Caco-2 (cell line): ENCODE measurements around the gene ME3. TPM values are rescaled to one million over a fixed set of nuclear protein-coding genes. Genes with fewer than 3 reads are reported as not detected.

Experiments used
- BruUV-seq: library from RNA; stranded (reverse); fragments of 400-500 nt; replicated peaks from 2 replicates; lab custom pipeline; 2021; lab: Mats Ljungman, UMichigan
- CTCF ChIA-PET: fragments of 300-600 bp; sonication (Branson Sonifier 250); formaldehyde crosslinking; loops from one replicate; lab custom pipeline; 2022; ENCODE audit warnings: antibody characterized with exemption; lab: Charles Lee
- POLR2A ChIA-PET: fragments of 300-600 bp; sonication (Branson Sonifier 250); formaldehyde crosslinking; loops from one replicate; lab custom pipeline; 2022; ENCODE audit warnings: antibody characterized with exemption; lab: Charles Lee
- DNase-seq, 2 experiments: peaks; one replicate each; pipeline versions ENCODE4 v3.0.0 to v3.0.0-alpha.2; 2020 to 2022
- H3K27me3 ChIP-seq: replicated peaks from 2 replicates; pipeline ENCODE4 v1.6.0; 2011; ENCODE audit warnings: low read length; ENCODE audit not compliant: control insufficient read depth, insufficient read depth
- H3K36me3 ChIP-seq: 2 replicates; pipeline ENCODE4 v1.5.1; 2011; ENCODE audit warnings: low read length; ENCODE audit not compliant: control insufficient read depth, insufficient read depth
- H3K4me1 ChIP-seq: fragments of 250-450 bp; sonication (Bioruptor Pico); 2 replicates; pipeline ENCODE4 v1.5.1; 2020; ENCODE audit warnings: mild to moderate bottlenecking
- H3K4me3 ChIP-seq: 2 replicates; pipeline ENCODE4 v1.5.1; 2011; ENCODE audit warnings: low read depth, mild to moderate bottlenecking, control low read depth, low read length
- H3K9me3 ChIP-seq: fragments of 250-450 bp; sonication (Bioruptor Pico); 2 replicates; pipeline ENCODE4 v1.5.1; 2020; ENCODE audit warnings: mild to moderate bottlenecking, moderate library complexity
- H3K27ac Mint-ChIP-seq: one replicate; pipeline ENCODE4 v1.8.0; 2022; ENCODE audit warnings: mixed read lengths; ENCODE audit not compliant: unreplicated experiment
- H3K27me3 Mint-ChIP-seq: one replicate; pipeline ENCODE4 v1.8.0; 2022; ENCODE audit warnings: mixed read lengths; ENCODE audit not compliant: insufficient read depth, unreplicated experiment
- H3K36me3 Mint-ChIP-seq: one replicate; pipeline ENCODE4 v1.8.0; 2022; ENCODE audit warnings: mild to moderate bottlenecking, mixed read lengths; ENCODE audit not compliant: insufficient read depth, unreplicated experiment
- H3K4me1 Mint-ChIP-seq: one replicate; pipeline ENCODE4 v1.8.0; 2022; ENCODE audit warnings: low read depth, mixed read lengths; ENCODE audit not compliant: unreplicated experiment
- H3K4me3 Mint-ChIP-seq: one replicate; pipeline ENCODE4 v1.8.0; 2022; ENCODE audit warnings: mild to moderate bottlenecking, moderate library complexity, mixed read lengths; ENCODE audit not compliant: unreplicated experiment
- H3K9me3 Mint-ChIP-seq: one replicate; pipeline ENCODE4 v1.8.0; 2022; ENCODE audit warnings: mixed read lengths; ENCODE audit not compliant: unreplicated experiment
- CTCF ChIP-seq, 2 experiments: fragments of 200-600 bp in 1 of 2; IDR thresholded peaks; 1 replicate in 1 of 2; 2 replicates in 1 of 2; pipeline versions ENCODE4 v1.5.1 to v1.8.0; 2011 to 2022; ENCODE audit warnings: antibody characterized with exemption in 1 of 2, control low read depth in 1 of 2, inconsistent platforms in 1 of 2, low read depth in 1 of 2, low read length in 1 of 2, mild to moderate bottlenecking in 1 of 2, moderate library complexity in 1 of 2; ENCODE audit not compliant: insufficient read depth in 1 of 2, severe bottlenecking in 1 of 2, unreplicated experiment in 1 of 2
- intact Hi-C: fragments of 100-400 bp; cut with micrococcal nuclease; formaldehyde crosslinking; loops from one replicate; pipeline ENCODE4 v1.10.0; 2022; ENCODE audit not compliant: unreplicated experiment
- total RNA-seq: library from RNA; stranded (reverse); gene quantifications from 2 replicates; pipeline ENCODE4 v1.2.3, GENCODE V29; 2022

ME3 gene
- total RNA-seq, 1 experiment from 2014 or later: 32.8 TPM

- peaks cover 6% of the 10 kb centered on the region for H3K4me1 Mint-ChIP-seq
- intact Hi-C loops: loop anchor here (10.0 kb wide), 1 partner anchor 495 kb away; no protein-coding TSS in a partner anchor
- BruUV-seq: no TSS peak
Measured at GRCh38 chr11:86510097-86510496, 162.3 kb downstream of the ME3 start.

GRCh38 chr11:86509588-86509974 lies 162.8 kb downstream of the ME3 start:
- Mint-ChIP-seq H3K9me3 (no peaks in the 10 kb centered on the region), H3K27ac (no peak overlapping the region), H3K4me1 (peaks cover 6% of the 10 kb centered on the region), H3K27me3 (no peaks in the 10 kb centered on the region), H3K4me3 (no peak overlapping the region), H3K36me3 (no peaks in the 10 kb centered on the region)
- Histone ChIP-seq H3K27me3 (no peaks in the 10 kb centered on the region), H3K9me3 (peaks cover 20% of the 10 kb centered on the region), H3K4me3 (no peak overlapping the region), H3K36me3 (no peaks in the 10 kb centered on the region), H3K4me1 (peaks cover 79% of the 10 kb centered on the region)
- POLR2A ChIA-PET: interaction anchor here (0.6 kb wide), 1 partner anchor 63 kb away, joined by 5 read pairs; no protein-coding TSS in a partner anchor
- intact Hi-C loops: loop anchor here (1.0 kb wide), 1 partner anchor 9 kb away; no protein-coding TSS in a partner anchor
- no TSS peak for BruUV-seq
- CTCF ChIA-PET: interaction anchor here (0.6 kb wide), 1 partner anchor 70 kb away, joined by 3 read pairs; no protein-coding TSS in a partner anchor
- no peak for TF ChIP-seq CTCF (IDR thresholded peaks at IDR 0.05; ENCODE audit: insufficient read depth in 1 of 2, low read depth in 1 of 2, low read length in 1 of 2, severe bottlenecking in 1 of 2, unreplicated experiment in 1 of 2)
- no peak for DNase-seq

More at GRCh38 chr11:86510097-86510496, 162.3 kb downstream of the ME3 start:
- Histone ChIP-seq H3K4me3 (no peak overlapping the region), H3K9me3 (peaks cover 20% of the 10 kb centered on the region), H3K4me1 (peaks cover 85% of the 10 kb centered on the region), H3K27me3 (no peaks in the 10 kb centered on the region), H3K36me3 (no peaks in the 10 kb centered on the region)
- Mint-ChIP-seq H3K27me3 (no peaks in the 10 kb centered on the region), H3K9me3 (no peaks in the 10 kb centered on the region), H3K36me3 (no peaks in the 10 kb centered on the region), H3K4me3 (no peak overlapping the region), H3K27ac (no peak overlapping the region)
- no peak for DNase-seq
- TF ChIP-seq CTCF (IDR thresholded peaks at IDR 0.05; ENCODE audit: insufficient read depth in 1 of 2, low read depth in 1 of 2, low read length in 1 of 2, severe bottlenecking in 1 of 2, unreplicated experiment in 1 of 2): no peak
- POLR2A ChIA-PET: interaction anchor here (0.6 kb wide), 1 partner anchor 63 kb away, joined by 5 read pairs; no protein-coding TSS in a partner anchor
- CTCF ChIA-PET: interaction anchor here (0.6 kb wide), 1 partner anchor 69 kb away, joined by 3 read pairs; no protein-coding TSS in a partner anchor

GRCh38 chr11:86508604-86509587 lies 163.5 kb downstream of the ME3 start:
- Histone ChIP-seq H3K9me3 (peaks cover 20% of the 10 kb centered on the region), H3K4me3 (no peak overlapping the region), H3K27me3 (no peaks in the 10 kb centered on the region), H3K4me1 (peaks cover 74% of the 10 kb centered on the region), H3K36me3 (no peaks in the 10 kb centered on the region)
- no peak for TF ChIP-seq CTCF (IDR thresholded peaks at IDR 0.05; ENCODE audit: insufficient read depth in 1 of 2, low read depth in 1 of 2, low read length in 1 of 2, severe bottlenecking in 1 of 2, unreplicated experiment in 1 of 2)
- Mint-ChIP-seq H3K36me3 (no peaks in the 10 kb centered on the region), H3K4me1 (peaks cover 6% of the 10 kb centered on the region), H3K27me3 (no peaks in the 10 kb centered on the region), H3K4me3 (no peak overlapping the region), H3K27ac (no peak overlapping the region), H3K9me3 (no peaks in the 10 kb centered on the region)
- BruUV-seq: no TSS peak
- DNase-seq: no peak
- CTCF ChIA-PET: no interaction called here
- POLR2A ChIA-PET: no interaction called here
- intact Hi-C loops: loop anchor here (1.0 kb wide), 2 partner anchors 9 to 10 kb away; no protein-coding TSS in a partner anchor
